Right cardiac atrium (tissue), 5 donors: Measurements from ENCODE around the gene PEX19. TPM values are rescaled to one million over a fixed set of nuclear protein-coding genes. Genes with fewer than 3 reads are reported as not detected.

Source experiments
- ATAC-seq, 2 donors: fragments of 200-7000 bp; cut with Tn5 transposase; one replicate each; pipeline versions ENCODE4 v1.8.0 to v1.9.1; 2020; ENCODE audit warnings: moderate library complexity in 2 of 2, mild to moderate bottlenecking in 1 of 2
- DNase-seq, 3 donors: peaks; one replicate each; pipeline ENCODE4 v3.0.0-alpha.2; 2020
- H3K27ac ChIP-seq: one replicate; pipeline ENCODE4 v1.5.1; 2013; ENCODE audit warnings: mild to moderate bottlenecking, low read length, control low read depth, moderate library complexity
- H3K27me3 ChIP-seq: one replicate; pipeline ENCODE4 v1.6.1; 2013; ENCODE audit not compliant: control insufficient read depth, insufficient read depth
- H3K4me1 ChIP-seq: one replicate; pipeline ENCODE4 v1.6.1; 2013; ENCODE audit warnings: low read length; ENCODE audit not compliant: control insufficient read depth, insufficient read depth
- H3K4me3 ChIP-seq: one replicate; pipeline ENCODE4 v1.5.1; 2013; ENCODE audit warnings: low read length, control low read depth
- H3K9me3 ChIP-seq: one replicate; pipeline ENCODE4 v1.6.1; 2013; ENCODE audit warnings: low read length; ENCODE audit not compliant: control insufficient read depth
- WGBS: extraction: QIAGEN DNeasy Blood & Tissue Kit; methylation state at CpG from one replicate; pipeline ENCODE4 v1.1.7; 2013; 5-methylcytosine and 5-hydroxymethylcytosine counted together
- intact Hi-C, 4 donors: fragments of 100-400 bp; cut with DNase I; formaldehyde crosslinking; loops; one replicate each; pipeline versions ENCODE4 v1.11.0 to v1.14.0; 2022 to 2023
- polyA plus RNA-seq: library from polyadenylated mRNA; stranded (reverse); fragments of 200-250 nt; gene quantifications from one replicate; pipeline ENCODE4 v1.2.3, GENCODE V29; 2013
- total RNA-seq, 4 donors: library from RNA; stranded (reverse); fragmentation: NEBNext Ultra II Directional; extraction: Animal tissue kit (Norgen Biotek cat#: 25700); gene quantifications; one replicate each; pipeline ENCODE4 v1.2.1, GENCODE V29; 2021
- donor health status: healthy with polysubstance abuse.
- donor health status: DM: no; HTN: yes; CAD: no.
- donor health status: DM: no; HTN: no; CAD: no.
- donor health status: DM: no; HTN: yes; CAD: no; lungs with severe emphysema.
- donor health status: DM: yes; HTN: yes; CAD: no.

PEX19 gene
- total and polyA plus RNA-seq, 5 donors: 42.5 to 113 (median 98.3) TPM

- no peak overlapping the region for H3K4me3 ChIP-seq
- DNase-seq: no peak
- ATAC-seq: no peak
- peak overlapping the region; percentile 17 for H3K27ac ChIP-seq
- WGBS: 93% methylated on average over 6 of the region's 6 CpGs
- H3K4me1 ChIP-seq: no peaks in the 10 kb centered on the region
- intact Hi-C loops: loop anchor here in 1 of 4 donors (5.0 kb wide), 1 partner anchor 65 kb away; the partner anchor contains the start of gene CASQ1
- H3K27me3 ChIP-seq: no peaks in the 10 kb centered on the region
- no peaks in the 10 kb centered on the region for H3K9me3 ChIP-seq
Measured at GRCh38 chr1:160257411-160258015, 27.4 kb downstream of the PEX19 start.

GRCh38 chr1:160256396-160257046 is 28.4 kb downstream of the PEX19 start:
- intact Hi-C loops: loop anchor here in 1 of 4 donors (5.0 kb wide), 1 partner anchor 64 kb away; the partner anchor contains the start of gene CASQ1
- DNase-seq (no peak), ATAC-seq (no peak)
- WGBS: 27% methylated on average over 3 of the region's 3 CpGs
- Histone ChIP-seq H3K4me3 (no peak overlapping the region), H3K27me3 (no peaks in the 10 kb centered on the region), H3K4me1 (no peaks in the 10 kb centered on the region), H3K27ac (no peak overlapping the region), H3K9me3 (no peaks in the 10 kb centered on the region)

- ATAC-seq (no peak), DNase-seq (no peak)
- Histone ChIP-seq H3K4me1 (no peaks in the 10 kb centered on the region), H3K9me3 (no peaks in the 10 kb centered on the region), H3K27me3 (no peaks in the 10 kb centered on the region), H3K4me3 (no peak overlapping the region), H3K27ac (no peak overlapping the region)
- intact Hi-C loops: loop anchor here in 1 of 4 donors (5.0 kb wide), 1 partner anchor 64 kb away; the partner anchor contains the start of gene CASQ1
- WGBS: 74% methylated on average over 4 of the region's 4 CpGs
Measured at GRCh38 chr1:160255781-160256300, 29.1 kb downstream of the PEX19 start.

- Histone ChIP-seq H3K27me3 (no peaks in the 10 kb centered on the region), H3K9me3 (no peaks in the 10 kb centered on the region), H3K27ac (no peak overlapping the region), H3K4me3 (no peak overlapping the region), H3K4me1 (no peaks in the 10 kb centered on the region)
- intact Hi-C loops: loop anchor here in 2 of 4 donors (5.0 kb wide), 1 partner anchor 150 kb away; no protein-coding TSS in a partner anchor
- ATAC-seq (peak; percentile 92 to 93), DNase-seq (peak in 2 of 3 donors; percentile 70 to 83)
- 73% methylated on average over 5 of the region's 5 CpGs for WGBS
Measured at GRCh38 chr1:160251687-160252526, 33.0 kb downstream of the PEX19 start.

GRCh38 chr1:160251011-160251410 is 33.9 kb downstream of the PEX19 start:
- DNase-seq (no peak), ATAC-seq (peak; percentile 16 to 32)

GRCh38 chr1:160247053-160247452 is 37.9 kb downstream of the PEX19 start:
- ATAC-seq: no peak
- intact Hi-C loops: loop anchor here in 1 of 4 donors (5.0 kb wide), 1 partner anchor 55 kb away; the partner anchor contains the start of gene CASQ1
- DNase-seq: no peak
- Histone ChIP-seq H3K4me1 (no peaks in the 10 kb centered on the region), H3K27ac (no peak overlapping the region), H3K27me3 (no peaks in the 10 kb centered on the region), H3K9me3 (no peaks in the 10 kb centered on the region), H3K4me3 (no peak overlapping the region)
- 89% methylated on average over 1 of the region's 1 CpG for WGBS

More at GRCh38 chr1:160251011-160251410, 33.9 kb downstream of the PEX19 start:
- H3K9me3 ChIP-seq: no peaks in the 10 kb centered on the region
- intact Hi-C loops: loop anchor here in 2 of 4 donors (5.0 kb wide), 1 partner anchor 149 kb away; no protein-coding TSS in a partner anchor
- no peak overlapping the region for H3K4me3 ChIP-seq
- H3K27me3 ChIP-seq: no peaks in the 10 kb centered on the region
- no peak overlapping the region for H3K27ac ChIP-seq
- no peaks in the 10 kb centered on the region for H3K4me1 ChIP-seq

- DNase-seq (no peak), ATAC-seq (no peak)
- Histone ChIP-seq H3K9me3 (no peaks in the 10 kb centered on the region), H3K4me1 (no peaks in the 10 kb centered on the region), H3K4me3 (no peak overlapping the region), H3K27me3 (no peaks in the 10 kb centered on the region), H3K27ac (no peak overlapping the region)
- intact Hi-C loops: loop anchor here in 1 of 4 donors (5.0 kb wide), 1 partner anchor 53 kb away; the partner anchor contains the start of gene CASQ1
- 65% methylated on average over 1 of the region's 1 CpG for WGBS
Measured at GRCh38 chr1:160245434-160245833, 39.5 kb downstream of the PEX19 start.

GRCh38 chr1:160244209-160244608 is 40.7 kb downstream of the PEX19 start:
- H3K27me3 ChIP-seq: no peaks in the 10 kb centered on the region
- ATAC-seq (no peak), DNase-seq (no peak)
- no peaks in the 10 kb centered on the region for H3K4me1 ChIP-seq
- no peak overlapping the region for H3K4me3 ChIP-seq
- H3K27ac ChIP-seq: no peak overlapping the region
- no peaks in the 10 kb centered on the region for H3K9me3 ChIP-seq
- 53% methylated on average over 1 of the region's 1 CpG for WGBS
- intact Hi-C loops: no loop called here

- intact Hi-C loops: no loop called here
- DNase-seq (no peak), ATAC-seq (no peak)
- no peaks in the 10 kb centered on the region for H3K27me3 ChIP-seq
- no peaks in the 10 kb centered on the region for H3K4me1 ChIP-seq
- no peak overlapping the region for H3K27ac ChIP-seq
- no peak overlapping the region for H3K4me3 ChIP-seq
- H3K9me3 ChIP-seq: no peaks in the 10 kb centered on the region
Measured at GRCh38 chr1:160243767-160244166, 41.2 kb downstream of the PEX19 start.

- no peak for DNase-seq
- no peaks in the 10 kb centered on the region for H3K4me1 ChIP-seq
- no peaks in the 10 kb centered on the region for H3K9me3 ChIP-seq
- no peaks in the 10 kb centered on the region for H3K27me3 ChIP-seq
- H3K4me3 ChIP-seq: no peak overlapping the region
- intact Hi-C loops: no loop called here
- H3K27ac ChIP-seq: no peak overlapping the region
- WGBS: 95% methylated on average over 24 of the region's 24 CpGs
- peak in 1 of 2 donors; percentile 14 for ATAC-seq
Measured at GRCh38 chr1:160239582-160240299, 45.2 kb downstream of the PEX19 start.
